HG02970 (cell line): ENCODE data around the gene WRNIP1.

ENCODE experiments used
- ATAC-seq: cut with Tn5 transposase; IDR thresholded peaks from one replicate; pipeline ENCODE4 v1.9.1; 2021; ENCODE audit warnings: mild to moderate bottlenecking, moderate library complexity, moderate number of reproducible peaks; ENCODE audit not compliant: unreplicated experiment, low FRiP score

Gene WRNIP1

DNA sequence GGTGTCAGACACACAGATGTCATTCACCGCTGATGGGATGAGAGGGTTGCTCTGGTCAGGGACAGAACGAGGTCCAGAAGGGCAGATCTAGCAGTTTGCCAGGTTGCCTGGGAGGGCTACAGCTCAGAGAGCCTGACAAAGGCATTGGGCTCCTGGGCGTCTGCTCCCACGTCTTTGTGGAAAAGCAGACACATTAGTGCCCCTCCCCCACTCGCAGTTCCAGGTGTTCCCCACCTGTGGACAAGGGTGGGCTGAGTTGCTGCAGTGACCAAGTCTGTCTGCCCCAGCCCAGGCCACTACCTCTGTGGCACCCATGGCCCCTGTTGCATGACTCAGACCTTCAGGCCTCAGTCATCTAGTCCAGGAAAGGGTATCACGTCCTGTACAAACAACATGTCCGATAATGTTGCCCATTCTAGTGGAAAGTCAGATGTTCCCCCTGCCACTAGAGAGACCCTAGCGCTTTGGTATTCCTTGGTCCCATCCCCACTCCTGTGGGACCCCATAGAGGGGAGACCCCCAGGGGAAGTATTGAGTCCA, 37.4 kb downstream of the WRNIP1 start:
- ATAC-seq = no peak

DNA sequence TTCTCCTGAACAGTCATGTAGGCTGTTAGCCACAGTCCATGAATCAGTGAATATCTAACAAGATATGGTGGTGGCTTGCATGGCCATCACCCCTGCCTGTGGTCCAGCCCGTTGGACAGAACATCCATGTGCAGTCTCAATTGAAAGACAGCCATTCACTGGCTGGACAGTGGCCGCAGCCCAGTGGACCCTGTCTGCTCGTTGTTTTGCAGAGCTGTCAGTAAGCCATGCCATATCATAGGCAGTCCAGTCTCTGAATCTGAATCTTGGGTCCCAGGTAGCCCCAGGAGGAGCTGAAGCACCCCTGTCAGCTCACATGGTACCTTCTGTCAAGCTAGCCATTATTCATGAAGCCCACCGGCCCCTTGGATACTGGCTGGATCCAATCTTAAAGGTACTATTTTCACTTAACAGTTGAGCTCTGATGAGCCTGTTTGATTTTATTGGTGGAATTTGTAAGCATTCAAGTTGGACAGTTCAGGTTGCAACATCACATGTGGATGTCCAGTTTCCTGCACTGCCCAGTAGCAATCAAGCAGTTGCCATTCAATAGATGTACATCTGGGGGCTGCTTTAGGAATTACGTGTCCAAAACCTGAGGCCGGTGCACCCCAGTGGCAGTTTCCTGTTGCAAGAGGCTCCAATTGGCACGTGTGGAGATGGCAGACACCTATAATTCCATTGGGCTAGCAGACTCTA, 38.7 kb downstream of the WRNIP1 start:
- no peak for ATAC-seq

DNA sequence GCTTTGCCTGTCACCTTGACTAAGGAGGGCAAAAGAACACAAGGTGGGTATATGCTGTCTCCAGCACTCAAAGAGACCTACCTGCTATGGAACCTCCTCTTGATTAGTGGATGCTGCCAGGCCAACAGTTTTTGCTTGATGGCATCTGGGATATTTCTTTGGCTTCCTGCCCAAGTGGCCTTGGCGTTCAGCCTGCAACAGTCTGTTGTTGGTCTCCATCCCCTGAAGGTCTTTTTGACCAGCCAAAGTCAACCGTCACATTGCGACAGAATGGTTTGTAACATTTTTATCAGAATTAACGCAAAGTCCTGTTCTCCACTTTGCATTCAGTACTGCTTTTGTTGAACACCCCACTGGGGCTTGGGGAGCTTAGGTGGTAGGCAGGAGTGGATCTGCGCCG, 39.3 kb downstream of the WRNIP1 start:
- no peak for ATAC-seq

DNA sequence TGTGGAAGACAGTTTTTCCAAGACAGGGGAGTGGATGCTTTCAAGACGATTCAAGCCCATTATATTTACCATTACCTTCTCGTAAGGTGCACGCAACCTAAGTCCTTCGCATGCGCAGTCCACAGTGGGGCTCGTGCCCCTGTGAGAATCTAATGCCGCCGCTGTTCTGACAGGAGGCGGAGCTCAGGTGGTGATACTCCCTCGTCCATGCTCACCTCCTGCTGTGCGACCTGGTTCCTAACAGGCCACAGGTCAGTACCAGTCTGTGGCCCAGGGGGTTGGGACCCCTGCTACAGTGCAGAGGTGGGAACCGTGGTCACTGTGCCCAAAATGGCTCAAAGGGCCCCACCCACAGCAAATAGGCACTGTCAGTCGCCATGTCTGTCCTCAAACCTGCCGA, 39.8 kb downstream of the WRNIP1 start:
- ATAC-seq = no peak

DNA sequence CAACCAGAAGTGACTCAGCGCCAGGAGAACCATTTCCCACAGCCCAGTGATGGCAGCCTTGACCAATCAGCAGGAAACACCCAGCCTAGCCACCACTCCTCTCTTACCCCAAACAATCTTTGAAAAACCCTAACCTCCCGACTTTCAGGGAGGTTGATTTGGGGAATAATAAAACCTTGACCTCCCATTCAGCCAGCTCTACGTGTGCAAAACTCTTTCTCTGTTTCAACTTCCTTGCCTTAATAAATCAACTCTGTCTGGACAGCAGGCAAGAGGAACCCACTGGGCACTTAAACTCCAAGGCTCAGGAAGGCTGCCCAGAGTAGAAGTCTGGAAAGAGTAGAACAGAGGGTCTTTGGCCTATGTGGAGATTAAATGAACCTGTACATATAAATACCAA, 41.5 kb downstream of the WRNIP1 start:
- no peak for ATAC-seq

DNA sequence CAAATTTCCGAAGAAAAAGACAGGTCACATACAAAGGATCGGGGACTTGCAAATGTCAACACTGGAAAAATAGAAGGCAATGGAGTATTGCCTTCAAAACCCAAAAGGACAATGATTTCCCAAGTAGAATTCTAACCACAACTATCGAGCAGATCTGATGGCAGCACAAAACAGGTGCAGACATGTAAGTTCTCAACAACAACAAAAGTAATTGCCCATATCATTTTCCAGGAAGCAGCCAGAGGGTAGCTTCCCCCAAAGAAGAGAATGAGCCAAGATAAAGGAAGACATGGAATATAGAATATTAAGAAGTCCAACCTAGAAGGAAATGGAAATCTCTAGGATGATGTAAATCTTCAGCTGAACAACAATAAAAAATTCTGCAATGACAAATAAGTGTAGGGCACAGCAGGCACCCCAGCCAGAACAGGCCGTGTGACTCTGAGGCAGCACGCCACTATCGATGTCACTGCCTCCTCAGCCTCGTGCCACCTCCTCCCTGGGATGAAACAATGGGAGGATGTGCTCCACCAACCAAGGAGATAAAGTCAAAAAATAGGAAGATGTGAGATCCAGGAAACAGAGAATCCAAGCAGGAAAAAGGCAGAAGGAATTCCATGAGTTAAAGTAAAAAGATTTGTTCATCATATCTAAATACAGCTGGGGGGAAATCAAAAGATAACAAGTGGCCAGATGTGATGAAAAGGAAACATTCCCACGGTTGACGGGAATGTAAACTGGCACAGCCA, 42.3 kb downstream of the WRNIP1 start:
- ATAC-seq = no peak

DNA sequence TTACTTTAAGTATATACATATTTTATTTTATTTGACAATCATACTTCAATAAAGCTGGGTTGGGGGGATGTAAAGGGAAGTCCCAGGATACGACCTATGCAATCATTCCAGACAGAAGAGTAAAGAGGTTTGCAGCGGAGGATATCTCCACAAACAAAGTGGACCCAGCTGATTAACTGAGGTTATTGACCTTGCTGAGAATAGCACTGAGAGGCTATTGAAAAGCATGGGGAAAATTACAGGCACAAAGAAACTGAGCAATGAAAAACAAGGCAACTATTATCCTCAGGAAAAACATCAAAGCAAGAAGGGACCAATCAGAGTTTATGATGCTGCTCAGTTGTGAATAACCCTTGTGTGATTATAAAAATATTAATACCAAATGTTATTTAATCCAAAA, 43.8 kb downstream of the WRNIP1 start:
- no peak for ATAC-seq

DNA sequence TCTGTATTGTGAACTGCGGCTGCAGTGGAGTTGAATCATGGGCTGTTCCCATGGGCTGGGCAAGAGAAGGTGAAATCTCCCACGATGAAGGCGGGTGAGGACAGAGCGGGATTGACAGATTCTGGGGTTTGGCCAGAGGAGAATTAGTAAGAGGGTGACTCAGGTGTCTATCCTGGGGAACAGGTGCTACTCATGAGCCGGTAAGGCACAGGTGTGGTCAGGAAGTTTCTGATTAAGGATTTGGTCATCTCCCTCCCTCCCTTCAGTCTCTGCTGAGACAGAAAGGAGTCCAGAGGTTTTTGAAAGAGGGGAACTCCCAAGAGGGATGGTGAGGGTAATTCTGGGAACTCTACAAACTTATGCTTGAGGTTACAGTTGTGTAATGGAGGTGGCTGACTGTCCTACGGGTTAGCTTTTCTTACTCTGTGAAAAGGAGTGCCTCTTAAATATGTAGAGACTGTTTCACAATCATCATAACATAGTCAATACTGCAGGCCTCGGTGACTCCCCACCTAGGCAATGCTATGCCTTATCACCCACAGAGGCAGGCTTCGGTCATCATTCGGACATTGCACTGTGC, 45.0 kb downstream of the WRNIP1 start:
- ATAC-seq = no peak

DNA sequence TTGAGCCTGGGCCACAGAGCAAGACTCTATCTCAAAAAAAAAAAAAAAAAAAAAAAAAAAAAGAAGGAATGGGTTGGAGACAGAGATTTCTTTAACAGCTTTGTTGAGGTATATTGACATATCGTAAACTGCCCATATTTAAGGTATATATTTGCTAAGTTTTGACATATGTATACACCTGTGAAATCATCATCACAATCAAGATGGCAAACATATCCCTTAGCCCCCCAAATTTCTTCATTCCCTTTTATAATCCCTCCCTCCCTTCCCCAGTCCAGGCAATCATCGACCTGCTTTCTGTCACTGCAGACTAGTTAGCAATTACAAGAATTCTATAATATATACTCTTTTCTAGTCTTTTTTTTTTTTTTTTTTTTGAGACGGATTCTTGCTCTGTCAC, 47.5 kb downstream of the WRNIP1 start:
- ATAC-seq = no peak

DNA sequence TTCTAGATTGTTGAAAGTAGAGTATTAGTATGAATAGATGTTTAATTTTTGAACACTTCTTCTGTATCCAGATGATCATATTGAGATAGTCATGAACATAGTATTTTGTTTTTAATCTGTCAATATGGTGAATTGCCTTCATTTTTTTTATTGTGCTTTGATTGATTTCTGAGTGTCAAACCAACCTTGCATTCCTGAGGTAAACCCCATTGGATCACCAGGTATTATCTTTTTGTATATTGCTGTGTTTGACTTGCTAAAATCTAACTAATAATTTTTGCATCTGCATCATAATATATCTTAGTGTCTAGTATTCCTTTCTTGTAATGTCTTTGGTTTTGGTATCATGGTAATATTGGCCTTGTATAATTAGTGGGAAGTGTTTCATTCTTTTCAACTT, 51.0 kb downstream of the WRNIP1 start:
- ATAC-seq = no peak

DNA sequence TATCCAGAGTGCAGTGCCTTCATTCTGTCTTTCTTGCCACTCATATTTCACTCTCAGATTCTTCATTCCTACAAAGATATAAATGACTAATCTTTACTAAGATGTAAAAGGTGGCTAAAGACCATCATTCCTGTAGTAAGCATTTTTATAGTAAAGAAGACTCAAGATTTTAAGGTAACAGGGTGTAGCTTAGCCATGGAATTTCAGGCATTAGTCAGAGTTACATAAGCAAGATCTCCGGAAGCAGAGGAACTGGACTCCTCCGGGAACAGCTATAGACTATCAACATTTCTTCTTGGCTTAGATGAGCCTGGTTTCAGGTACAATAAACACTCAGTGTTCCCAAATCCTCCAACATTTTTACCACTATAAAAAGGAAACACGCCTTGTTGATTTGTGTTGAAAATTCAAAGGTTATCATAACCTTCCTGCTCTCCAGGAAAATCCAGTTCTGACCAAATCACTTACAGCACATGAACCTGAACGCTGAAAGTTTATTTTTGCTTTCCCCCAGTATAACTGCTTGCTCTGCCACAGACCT, 52.8 kb downstream of the WRNIP1 start:
- ATAC-seq = no peak

DNA sequence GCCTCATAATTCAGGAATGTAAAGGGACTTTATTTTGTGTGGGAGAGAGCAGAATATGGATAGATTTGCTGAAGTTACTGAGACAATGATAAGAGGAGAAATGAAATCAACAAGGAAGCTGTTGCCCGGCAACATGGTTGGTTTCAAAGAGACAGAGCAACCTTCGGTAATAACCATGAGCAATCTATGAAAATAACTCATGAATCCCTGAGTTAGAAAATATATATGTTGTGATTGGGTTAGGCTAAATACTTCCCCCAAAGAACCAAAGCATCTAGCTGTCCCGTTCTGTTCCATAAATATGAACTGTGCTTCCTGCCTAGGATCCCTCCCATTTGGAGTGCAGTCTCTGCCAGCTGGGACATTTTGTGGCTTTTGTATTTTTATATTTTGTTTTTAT, 53.4 kb downstream of the WRNIP1 start:
- no peak for ATAC-seq

DNA sequence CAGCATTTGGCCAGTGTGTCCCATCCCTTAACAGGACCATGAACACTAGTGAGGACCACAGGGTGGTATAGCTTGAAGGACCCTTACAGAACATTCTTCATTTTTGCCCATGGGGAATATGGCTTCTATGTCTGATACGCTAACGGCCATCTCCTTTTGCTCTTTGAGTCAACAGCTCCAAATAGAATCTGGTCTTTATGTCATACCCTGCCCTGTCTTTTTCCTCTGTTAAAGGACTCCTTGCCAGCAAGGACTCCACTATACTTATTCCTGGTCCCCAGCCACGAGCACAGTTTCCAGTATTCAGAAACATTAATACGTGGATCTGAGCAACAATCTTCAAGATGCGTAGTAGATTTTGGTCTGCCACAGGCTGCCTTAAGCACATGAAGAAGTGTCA, 53.9 kb downstream of the WRNIP1 start:
- no peak for ATAC-seq

DNA sequence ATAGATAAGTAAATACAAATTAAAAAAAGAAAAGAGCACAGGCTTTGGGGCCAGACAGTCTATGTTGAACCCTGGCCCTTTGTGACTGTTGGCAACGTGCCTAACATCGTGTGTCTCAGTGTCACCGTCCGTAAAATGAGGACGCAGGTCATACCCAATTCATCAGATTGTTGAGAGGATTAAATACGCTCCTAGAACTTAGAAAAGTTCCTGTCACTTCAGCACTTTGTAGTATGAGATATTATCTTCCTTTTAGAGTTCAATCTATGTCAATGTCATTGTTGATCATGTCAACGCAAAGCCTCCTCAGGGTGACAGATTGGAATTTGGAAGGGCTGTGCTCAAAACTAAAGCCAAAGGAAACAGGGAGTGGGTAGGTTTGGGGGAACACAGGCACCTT, 54.8 kb downstream of the WRNIP1 start:
- no peak for ATAC-seq

DNA sequence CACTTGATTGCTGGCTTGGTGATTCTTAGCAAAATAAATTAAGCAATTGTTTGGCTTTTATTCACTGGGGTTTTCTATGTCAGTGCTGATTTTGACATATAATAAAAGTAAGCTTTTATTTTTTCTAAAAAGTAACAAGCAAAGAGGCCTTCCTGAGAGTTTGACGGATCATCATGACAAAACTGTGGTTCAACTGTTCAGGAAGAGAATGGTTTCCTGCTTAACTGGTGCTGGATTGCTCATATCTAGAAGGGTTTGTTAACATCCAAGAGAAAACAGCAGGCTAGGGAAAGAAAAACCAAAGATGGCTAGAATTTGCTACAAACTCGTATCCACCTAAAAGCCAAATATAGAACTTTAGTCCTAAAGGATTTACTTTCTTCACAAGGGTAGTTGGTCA, 55.2 kb downstream of the WRNIP1 start:
- ATAC-seq = no peak

DNA sequence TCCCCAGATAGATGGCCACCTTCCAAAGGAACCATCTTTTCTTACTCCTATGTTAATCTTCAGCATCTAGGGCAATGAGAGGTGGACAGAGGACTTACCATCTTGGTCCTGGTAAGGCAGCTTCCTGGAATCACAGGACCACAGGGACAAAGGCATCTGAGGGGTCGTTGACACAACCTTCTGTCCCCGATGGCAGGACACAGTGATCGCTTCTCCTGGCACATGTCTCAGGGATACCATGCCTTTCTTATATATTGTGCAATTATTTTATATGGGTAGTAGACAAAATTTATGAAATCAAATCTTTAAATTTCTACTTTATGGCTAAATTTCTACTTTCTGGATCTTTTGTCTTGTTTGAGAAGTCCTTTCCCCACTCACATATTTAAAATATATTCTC, 56.4 kb downstream of the WRNIP1 start:
- ATAC-seq = no peak

DNA sequence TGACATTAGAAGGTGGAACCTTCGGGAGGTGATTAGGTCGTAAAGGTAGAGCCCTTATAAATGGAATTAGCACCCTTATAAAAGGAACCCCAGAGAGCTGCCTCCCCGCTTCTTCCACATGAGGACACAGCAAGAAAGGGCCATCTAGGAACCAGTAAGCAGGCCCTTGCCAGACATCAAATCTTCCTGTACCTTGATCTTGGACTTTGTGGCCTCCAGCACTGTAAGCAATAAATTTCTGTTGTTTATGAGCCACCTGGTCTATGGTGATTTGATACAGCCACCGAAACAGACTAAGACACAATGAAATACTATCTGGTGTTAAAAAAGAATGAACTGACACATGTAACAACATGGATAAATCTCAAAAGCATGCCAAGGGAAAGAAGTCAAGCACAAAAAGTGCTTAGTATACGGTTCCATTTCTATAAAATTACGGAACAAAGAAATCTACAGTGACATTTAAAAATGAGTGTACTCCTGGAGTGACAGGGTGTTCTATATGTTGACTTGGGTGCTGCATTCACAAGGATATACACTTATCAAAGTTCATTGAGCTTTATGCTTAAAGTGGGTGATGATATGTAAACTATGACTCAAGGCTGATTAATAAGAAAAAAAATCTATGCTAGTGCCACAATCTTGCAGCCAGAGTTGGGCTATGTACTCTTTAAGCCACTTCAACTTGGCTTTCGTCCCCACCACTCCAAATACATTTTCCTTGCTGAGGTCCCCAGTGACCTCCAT, 58.1 kb downstream of the WRNIP1 start:
- ATAC-seq = no peak

DNA sequence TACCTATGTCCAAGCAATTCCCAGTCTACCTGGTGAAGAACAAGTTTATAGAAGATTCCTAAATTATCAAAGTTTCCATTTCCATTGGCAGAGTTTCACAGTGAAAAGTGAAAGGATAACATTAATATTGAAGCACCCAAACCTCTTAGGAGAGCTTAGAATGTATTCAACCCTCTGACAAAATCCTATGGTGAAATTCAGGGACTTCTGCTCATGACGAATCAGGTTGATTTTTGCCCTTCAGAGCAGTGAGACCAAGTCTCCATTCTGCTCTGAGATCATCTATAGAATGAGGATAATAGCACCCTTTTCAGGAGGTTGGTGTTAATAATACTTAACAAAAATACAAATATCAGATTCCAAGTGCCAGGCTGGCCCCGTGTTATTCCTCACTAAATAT, 60.9 kb downstream of the WRNIP1 start:
- no peak for ATAC-seq

DNA sequence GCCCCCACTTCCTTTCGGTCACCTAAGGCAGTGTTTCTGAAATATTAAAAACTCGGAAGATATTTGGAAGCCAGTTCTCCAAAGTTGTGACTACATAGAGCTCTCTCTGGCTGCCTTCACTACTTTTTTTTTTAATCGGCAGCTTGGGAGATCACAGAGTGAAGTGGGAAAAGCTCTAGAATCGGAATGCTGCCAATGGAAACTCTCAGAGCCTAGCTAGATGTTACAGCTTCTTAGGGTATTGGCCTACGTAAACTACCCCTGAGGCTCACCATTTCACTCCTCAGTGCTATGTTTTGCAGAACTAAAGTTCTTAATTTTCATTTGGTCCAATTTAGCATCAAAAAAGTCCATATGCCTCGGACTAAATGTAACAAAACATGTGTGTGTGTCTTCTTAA, 61.9 kb downstream of the WRNIP1 start:
- no peak for ATAC-seq

DNA sequence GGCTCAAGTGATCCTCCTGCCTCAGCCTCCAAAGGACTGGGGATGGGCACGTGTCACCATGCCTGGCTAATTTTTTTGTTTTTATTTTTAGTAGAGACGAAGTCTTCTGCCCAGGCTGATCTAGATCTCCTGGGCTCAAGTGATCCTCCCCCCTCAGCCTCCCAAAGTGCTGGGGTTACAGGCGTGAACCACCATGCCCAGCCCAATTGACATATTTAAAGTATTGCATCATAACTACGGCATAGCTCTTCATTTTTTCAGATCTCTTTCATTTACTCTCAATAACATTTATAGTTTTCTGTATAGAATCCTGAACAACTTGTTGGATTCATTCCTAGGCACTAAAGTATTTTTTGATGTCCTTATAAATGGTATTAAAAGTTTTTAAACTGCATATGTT, 63.4 kb downstream of the WRNIP1 start:
- no peak for ATAC-seq

DNA sequence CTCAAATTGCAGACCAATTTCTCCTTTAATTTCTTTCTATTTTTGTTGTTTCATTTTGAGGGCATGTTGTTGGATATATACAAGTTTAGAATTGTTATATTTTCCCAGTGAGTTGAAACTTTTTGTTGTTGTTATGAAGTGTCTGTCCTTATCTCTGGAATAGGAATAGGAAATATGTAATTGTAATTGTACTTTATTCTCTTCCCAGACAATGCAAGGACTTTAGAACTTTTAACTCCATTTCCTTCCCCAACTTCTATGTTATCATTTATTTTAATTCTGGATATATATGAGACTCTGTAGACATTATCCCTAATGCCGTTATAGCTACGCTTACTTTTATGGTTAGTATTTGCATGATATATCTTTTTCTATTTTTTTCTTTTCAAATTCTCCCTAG, 64.1 kb downstream of the WRNIP1 start:
- no peak for ATAC-seq
